Upper lobe of right lung (tissue), 1 donor: ENCODE measurements around the gene AP1S2. TPM values are rescaled to one million over a fixed set of nuclear protein-coding genes. Genes with fewer than 3 reads are reported as not detected.

Source experiments
- ATAC-seq: fragments of 200-7000 bp; cut with Tn5 transposase; one replicate; pipeline ENCODE4 v1.9.1; 2020; ENCODE audit warnings: mild to moderate bottlenecking, moderate library complexity
- DNase-seq: peaks from one replicate; pipeline ENCODE4 v3.0.0-alpha.2; 2020
- H3K27ac ChIP-seq: fragments of 200-600 bp; one replicate; pipeline ENCODE4 v1.8.0; 2022
- H3K27me3 ChIP-seq: fragments of 200-600 bp; one replicate; pipeline ENCODE4 v1.8.0; 2022; ENCODE audit warnings: mild to moderate bottlenecking
- H3K36me3 ChIP-seq: fragments of 200-600 bp; one replicate; pipeline ENCODE4 v1.8.0; 2022
- H3K4me1 ChIP-seq: fragments of 200-600 bp; one replicate; pipeline ENCODE4 v1.8.0; 2022
- H3K4me3 ChIP-seq: fragments of 200-600 bp; one replicate; pipeline ENCODE4 v1.8.0; 2022; ENCODE audit warnings: mild to moderate bottlenecking
- H3K9me3 ChIP-seq: fragments of 200-600 bp; one replicate; pipeline ENCODE4 v1.8.0; 2022
- intact Hi-C: fragments of 100-400 bp; cut with DNase I; formaldehyde crosslinking; loops from one replicate; pipeline ENCODE4 v1.11.0; 2022
- total RNA-seq: library from RNA; stranded (reverse); fragmentation: NEBNext Ultra II Directional; extraction: Animal tissue kit (Norgen Biotek cat#: 25700); gene quantifications from one replicate; pipeline ENCODE4 v1.2.1, GENCODE V29; 2021
- TF ChIP-seq, protein P1 (sequence below): fragments of 200-600 bp; IDR thresholded peaks from one replicate; pipeline ENCODE4 v1.8.0; 2022; ENCODE audit warnings: antibody characterized with exemption
- donor health status: DM: no; HTN: yes; CAD: no; lungs with severe emphysema.

The AP1S2 gene
- total RNA-seq, 1 donor from 2014 or later = 41.2 TPM

DNA sequence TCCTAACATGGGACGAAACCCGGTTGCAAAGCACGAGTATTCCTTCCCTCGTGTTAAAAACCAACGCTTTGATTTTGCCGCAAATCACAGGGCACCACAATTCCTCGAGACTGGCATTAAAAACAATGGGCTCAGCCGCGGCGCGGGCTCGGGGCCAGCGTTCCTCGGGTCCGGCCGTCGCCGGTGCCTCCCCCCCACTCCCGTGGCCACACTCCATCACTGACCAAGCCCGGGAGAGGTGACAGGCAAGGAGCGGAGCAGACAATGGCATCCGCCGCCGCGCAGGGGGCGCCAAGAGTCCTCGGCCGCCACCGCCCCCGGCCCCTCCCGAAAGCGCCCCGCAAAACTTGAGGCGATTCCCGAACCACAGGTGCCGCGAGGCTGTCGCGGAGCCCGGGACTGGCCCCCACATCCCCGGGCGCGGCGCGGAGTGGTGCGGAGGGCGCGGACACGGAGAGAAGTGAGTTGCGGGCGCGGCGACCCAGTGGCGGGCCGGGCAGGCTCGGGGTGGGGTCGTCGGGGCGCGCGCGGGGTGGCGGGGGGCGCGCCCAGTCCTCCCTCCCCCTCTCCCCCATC, 445 bp downstream of the AP1S2 start:
- H3K4me3 ChIP-seq = peak overlapping the region; percentile 60
- H3K9me3 ChIP-seq = no peaks in the 10 kb centered on the region
- ATAC-seq (peak; percentile 53), DNase-seq (peak; percentile 78)
- intact Hi-C loops = no loop called here
- TF ChIP-seq, protein P1, sequence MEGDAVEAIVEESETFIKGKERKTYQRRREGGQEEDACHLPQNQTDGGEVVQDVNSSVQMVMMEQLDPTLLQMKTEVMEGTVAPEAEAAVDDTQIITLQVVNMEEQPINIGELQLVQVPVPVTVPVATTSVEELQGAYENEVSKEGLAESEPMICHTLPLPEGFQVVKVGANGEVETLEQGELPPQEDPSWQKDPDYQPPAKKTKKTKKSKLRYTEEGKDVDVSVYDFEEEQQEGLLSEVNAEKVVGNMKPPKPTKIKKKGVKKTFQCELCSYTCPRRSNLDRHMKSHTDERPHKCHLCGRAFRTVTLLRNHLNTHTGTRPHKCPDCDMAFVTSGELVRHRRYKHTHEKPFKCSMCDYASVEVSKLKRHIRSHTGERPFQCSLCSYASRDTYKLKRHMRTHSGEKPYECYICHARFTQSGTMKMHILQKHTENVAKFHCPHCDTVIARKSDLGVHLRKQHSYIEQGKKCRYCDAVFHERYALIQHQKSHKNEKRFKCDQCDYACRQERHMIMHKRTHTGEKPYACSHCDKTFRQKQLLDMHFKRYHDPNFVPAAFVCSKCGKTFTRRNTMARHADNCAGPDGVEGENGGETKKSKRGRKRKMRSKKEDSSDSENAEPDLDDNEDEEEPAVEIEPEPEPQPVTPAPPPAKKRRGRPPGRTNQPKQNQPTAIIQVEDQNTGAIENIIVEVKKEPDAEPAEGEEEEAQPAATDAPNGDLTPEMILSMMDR = peak; percentile 27
- no peaks in the 10 kb centered on the region for H3K27me3 ChIP-seq
- no peaks in the 10 kb centered on the region for H3K4me1 ChIP-seq
- H3K27ac ChIP-seq = peak overlapping the region; percentile 82
- no peaks in the 10 kb centered on the region for H3K36me3 ChIP-seq

DNA sequence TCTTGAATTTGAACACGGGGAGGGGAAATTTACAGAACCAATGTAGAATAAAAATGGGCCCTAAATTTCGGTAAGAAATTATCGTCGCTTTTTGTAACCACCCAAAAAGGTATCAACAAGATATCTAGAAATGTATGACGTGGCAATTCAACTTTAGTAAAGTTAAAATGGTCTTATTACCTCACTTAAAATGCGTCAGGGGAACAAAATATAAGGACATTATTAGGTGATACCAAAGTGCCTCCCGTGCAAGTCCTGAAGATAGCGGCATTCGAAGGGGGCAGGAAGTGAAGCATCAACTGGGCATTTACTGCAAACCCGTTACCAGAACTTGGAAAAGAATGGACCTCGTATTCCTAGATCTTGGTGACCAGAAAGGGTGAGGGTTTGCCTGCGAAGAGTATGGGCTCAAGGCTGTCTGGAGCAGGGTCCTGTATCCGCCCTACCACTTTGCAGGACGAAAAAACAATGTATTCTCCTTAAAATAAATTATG, 980 bp downstream of the AP1S2 start:
- H3K4me1 ChIP-seq = no peaks in the 10 kb centered on the region
- no peaks in the 10 kb centered on the region for H3K27me3 ChIP-seq
- DNase-seq = no peak
- no peak for ATAC-seq
- H3K4me3 ChIP-seq = peak overlapping the region; percentile 60
- no peaks in the 10 kb centered on the region for H3K36me3 ChIP-seq
- peak overlapping the region; percentile 82 for H3K27ac ChIP-seq
- TF ChIP-seq, protein P1 = no peak
- intact Hi-C loops = no loop called here
- no peaks in the 10 kb centered on the region for H3K9me3 ChIP-seq

DNA sequence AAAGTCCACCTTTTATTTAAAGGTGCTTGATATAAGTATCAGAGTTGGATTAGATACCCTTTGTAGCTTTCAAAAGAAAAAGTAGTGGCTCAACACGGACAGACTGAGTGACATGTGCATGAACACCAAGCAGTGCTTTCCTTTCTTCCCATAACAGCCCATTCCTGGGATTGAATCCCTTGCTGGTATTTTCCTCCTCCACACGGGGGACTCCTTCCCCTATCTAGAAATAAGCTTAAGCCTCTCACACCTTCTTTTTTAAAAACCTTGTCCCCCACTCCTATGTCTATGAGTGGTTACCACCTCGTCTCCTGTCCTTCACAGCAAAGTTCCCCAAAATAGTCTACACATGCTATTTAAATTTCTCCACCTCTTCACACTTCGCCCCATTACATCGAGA, 5.1 kb downstream of the AP1S2 start:
- no peaks in the 10 kb centered on the region for H3K36me3 ChIP-seq
- no peak overlapping the region for H3K4me3 ChIP-seq
- ATAC-seq (no peak), DNase-seq (no peak)
- no peak overlapping the region for H3K27ac ChIP-seq
- intact Hi-C loops = no loop called here
- no peaks in the 10 kb centered on the region for H3K27me3 ChIP-seq
- TF ChIP-seq, protein P1 = peak; percentile 19
- no peaks in the 10 kb centered on the region for H3K4me1 ChIP-seq
- H3K9me3 ChIP-seq = no peaks in the 10 kb centered on the region

DNA sequence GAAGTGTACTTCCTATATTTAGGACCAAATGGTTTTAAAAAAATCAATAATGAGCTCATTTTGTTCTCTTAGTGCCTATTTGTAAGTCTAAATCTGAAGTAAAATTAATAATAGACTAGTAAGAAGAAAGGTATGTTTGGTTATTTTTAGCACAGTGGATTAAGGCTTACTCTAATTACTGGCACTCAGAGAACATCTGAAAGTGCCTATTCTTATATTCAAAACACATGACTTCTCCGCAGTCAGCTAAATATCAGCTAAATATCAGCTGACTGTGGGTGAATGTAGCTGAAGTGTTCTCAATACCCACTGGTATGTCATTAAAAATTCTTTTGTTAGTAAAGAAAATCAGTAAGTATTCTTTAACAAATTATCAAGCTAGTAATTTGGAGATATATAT, 6.0 kb downstream of the AP1S2 start:
- Histone ChIP-seq H3K9me3 (no peaks in the 10 kb centered on the region), H3K27ac (peak overlapping the region; percentile 7), H3K4me3 (no peak overlapping the region), H3K36me3 (no peaks in the 10 kb centered on the region), H3K27me3 (no peaks in the 10 kb centered on the region), H3K4me1 (no peaks in the 10 kb centered on the region)
- TF ChIP-seq, protein P1 = no peak
- ATAC-seq = peak; percentile 16
- intact Hi-C loops = no loop called here
- no peak for DNase-seq

DNA sequence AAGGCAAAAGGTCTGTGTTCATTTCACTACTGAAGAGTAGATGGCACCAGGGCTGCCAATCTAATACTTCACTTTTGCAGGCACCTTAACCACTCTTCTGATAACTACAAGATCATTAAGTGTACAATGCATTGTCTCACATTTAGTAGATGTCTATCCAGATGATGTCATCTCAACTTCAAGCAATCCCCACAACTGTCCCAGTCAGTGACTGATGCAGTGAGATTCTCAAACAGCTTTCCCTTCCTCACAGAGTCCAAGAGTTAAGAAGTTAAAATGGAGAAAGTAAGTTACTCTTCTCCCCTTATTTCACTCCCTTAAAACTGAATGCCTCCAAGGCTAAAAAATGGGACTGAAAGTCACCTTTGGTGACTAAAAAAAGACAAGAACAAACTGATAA, 10.7 kb downstream of the AP1S2 start:
- H3K4me3 ChIP-seq = no peak overlapping the region
- H3K9me3 ChIP-seq = no peaks in the 10 kb centered on the region
- H3K4me1 ChIP-seq = no peaks in the 10 kb centered on the region
- no peak overlapping the region for H3K27ac ChIP-seq
- no peaks in the 10 kb centered on the region for H3K27me3 ChIP-seq
- no peaks in the 10 kb centered on the region for H3K36me3 ChIP-seq
- DNase-seq = no peak
- ATAC-seq = no peak
- intact Hi-C loops = no loop called here
- TF ChIP-seq, protein P1 = no peak
